A673 (cell line): ENCODE data around the gene FADS3. TPM values are rescaled to one million over a fixed set of nuclear protein-coding genes. Genes with fewer than 3 reads are reported as not detected.

ENCODE experiments used
- BruUV-seq: library from RNA; stranded (reverse); fragments of 400-500 nt; replicated peaks from 2 replicates; lab custom pipeline; 2021; lab: Mats Ljungman, UMichigan
- CTCF ChIA-PET: fragments of 300-600 bp; sonication (Branson Sonifier 250); formaldehyde crosslinking; loops from one replicate; lab custom pipeline; 2022; ENCODE audit warnings: antibody characterized with exemption; lab: Charles Lee
- POLR2A ChIA-PET: fragments of 300-600 bp; sonication (Branson Sonifier 250); formaldehyde crosslinking; loops from one replicate; lab custom pipeline; 2022; ENCODE audit warnings: antibody characterized with exemption; ENCODE audit not compliant: low non-redundant PET; lab: Charles Lee
- DNase-seq: peaks from one replicate; pipeline ENCODE4 v3.0.0-alpha.2; 2015; ENCODE audit warnings: low spot score
- H3K27ac ChIP-seq: fragments of 200-600 bp; sonication (generic); 2 replicates; pipeline ENCODE4 v1.5.1; 2016; ENCODE audit warnings: mixed run types, low read depth, mild to moderate bottlenecking, mixed read lengths, antibody characterized with exemption, low read length; ENCODE audit not compliant: poor library complexity, severe bottlenecking
- H3K27me3 ChIP-seq: fragments of 200-600 bp; sonication (generic); replicated peaks from 2 replicates; pipeline ENCODE4 v1.6.1; 2017; ENCODE audit warnings: mixed run types, low read depth, mild to moderate bottlenecking, mixed read lengths, antibody characterized with exemption, low read length; ENCODE audit not compliant: insufficient read depth, poor library complexity
- H3K36me3 ChIP-seq: fragments of 200-600 bp; sonication (generic); 2 replicates; pipeline ENCODE4 v1.6.1; 2016; ENCODE audit warnings: mixed run types, mild to moderate bottlenecking, mixed read lengths, antibody characterized with exemption, low read length; ENCODE audit not compliant: insufficient read depth, poor library complexity, severe bottlenecking
- H3K4me1 ChIP-seq: fragments of 200-600 bp; sonication (generic); 2 replicates; pipeline ENCODE4 v1.6.1; 2017; ENCODE audit warnings: mixed run types, mild to moderate bottlenecking, mixed read lengths, antibody characterized with exemption, low read length; ENCODE audit not compliant: insufficient read depth, poor library complexity, severe bottlenecking
- H3K4me3 ChIP-seq: fragments of 200-600 bp; sonication (generic); 2 replicates; pipeline ENCODE4 v1.5.1; 2016; ENCODE audit warnings: low read depth, mixed run types, mild to moderate bottlenecking, mixed read lengths, low read length; ENCODE audit not compliant: poor library complexity, severe bottlenecking
- H3K9me3 ChIP-seq: fragments of 200-600 bp; sonication (generic); 2 replicates; pipeline ENCODE4 v1.6.1; 2016; ENCODE audit warnings: mixed run types, low read depth, mild to moderate bottlenecking, mixed read lengths, antibody characterized with exemption, low read length; ENCODE audit not compliant: poor library complexity, severe bottlenecking
- EZH2 ChIP-seq: fragments of 200-600 bp; sonication (generic); IDR thresholded peaks from 2 replicates; pipeline ENCODE4 v1.6.1; 2017; ENCODE audit warnings: borderline replicate concordance, low read depth, mild to moderate bottlenecking, mixed read lengths, antibody characterized with exemption, low read length; ENCODE audit not compliant: poor library complexity, severe bottlenecking
- intact Hi-C: fragments of 100-400 bp; cut with micrococcal nuclease; formaldehyde crosslinking; loops from one replicate; pipeline ENCODE4 v1.10.0; 2022; ENCODE audit not compliant: unreplicated experiment
- total RNA-seq: library from RNA; stranded (reverse); gene quantifications from 2 replicates; pipeline ENCODE4 v1.2.3, GENCODE V29; 2021
- TF ChIP-seq, protein P1 (sequence below): fragments of 300-800, 200-600 bp; sonication (generic); conservative IDR thresholded peaks from 2 replicates; pipeline ENCODE4 v1.5.1; 2017; ENCODE audit warnings: low read depth, mild to moderate bottlenecking, antibody characterized with exemption, low read length, moderate library complexity, mixed read lengths

FADS3 gene
- total RNA-seq, 1 experiment from 2014 or later, result 23.3 TPM

DNA sequence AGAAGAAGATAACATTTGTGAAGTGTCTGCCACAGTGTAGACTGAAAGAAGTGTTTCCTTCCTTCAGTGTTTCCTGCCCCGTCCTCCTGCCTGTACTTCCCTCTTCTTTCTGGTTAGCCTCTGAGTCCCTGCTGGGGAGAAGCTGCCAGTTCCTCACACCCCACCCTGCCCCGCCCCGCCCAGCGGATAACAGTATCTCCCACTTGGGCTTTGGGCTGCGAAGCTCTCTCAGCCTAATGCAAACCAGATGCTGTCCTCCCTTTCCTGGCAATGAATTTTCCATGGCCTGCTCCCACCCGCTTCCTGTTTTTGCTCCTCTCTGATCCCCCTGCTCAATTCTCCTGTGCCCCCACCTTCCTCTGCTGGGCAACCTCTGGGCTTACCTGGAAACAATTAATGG lies 31.2 kb upstream of the FADS3 start:
- BruUV-seq, result no TSS peak
- peak; percentile 97 for DNase-seq

DNA sequence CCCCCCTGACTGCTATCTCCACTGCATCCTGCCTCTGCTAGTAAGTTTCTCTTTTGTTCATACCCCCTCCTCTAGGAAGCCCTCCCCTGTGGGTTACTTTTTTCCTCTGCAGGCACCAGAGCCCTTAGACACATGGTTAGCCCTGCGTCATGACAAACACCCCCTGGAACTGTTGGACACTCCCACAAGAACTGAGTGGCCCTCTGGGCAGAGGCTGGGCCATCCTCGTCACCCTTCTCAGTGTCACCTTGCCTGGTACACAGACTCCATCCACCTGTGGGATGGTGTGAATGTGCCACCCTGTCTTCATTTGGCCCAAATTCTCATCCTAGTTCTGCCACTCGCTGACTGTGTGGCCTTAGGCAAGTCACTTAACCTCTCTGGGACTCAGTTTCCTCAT lies 30.1 kb upstream of the FADS3 start:
- TF ChIP-seq EZH2, result no peak
- TF ChIP-seq, protein P1, sequence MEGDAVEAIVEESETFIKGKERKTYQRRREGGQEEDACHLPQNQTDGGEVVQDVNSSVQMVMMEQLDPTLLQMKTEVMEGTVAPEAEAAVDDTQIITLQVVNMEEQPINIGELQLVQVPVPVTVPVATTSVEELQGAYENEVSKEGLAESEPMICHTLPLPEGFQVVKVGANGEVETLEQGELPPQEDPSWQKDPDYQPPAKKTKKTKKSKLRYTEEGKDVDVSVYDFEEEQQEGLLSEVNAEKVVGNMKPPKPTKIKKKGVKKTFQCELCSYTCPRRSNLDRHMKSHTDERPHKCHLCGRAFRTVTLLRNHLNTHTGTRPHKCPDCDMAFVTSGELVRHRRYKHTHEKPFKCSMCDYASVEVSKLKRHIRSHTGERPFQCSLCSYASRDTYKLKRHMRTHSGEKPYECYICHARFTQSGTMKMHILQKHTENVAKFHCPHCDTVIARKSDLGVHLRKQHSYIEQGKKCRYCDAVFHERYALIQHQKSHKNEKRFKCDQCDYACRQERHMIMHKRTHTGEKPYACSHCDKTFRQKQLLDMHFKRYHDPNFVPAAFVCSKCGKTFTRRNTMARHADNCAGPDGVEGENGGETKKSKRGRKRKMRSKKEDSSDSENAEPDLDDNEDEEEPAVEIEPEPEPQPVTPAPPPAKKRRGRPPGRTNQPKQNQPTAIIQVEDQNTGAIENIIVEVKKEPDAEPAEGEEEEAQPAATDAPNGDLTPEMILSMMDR, result no peak
- peaks cover 43% of the 10 kb centered on the region for H3K4me1 ChIP-seq
- POLR2A ChIA-PET, result no interaction called here
- no peak overlapping the region for H3K4me3 ChIP-seq
- H3K36me3 ChIP-seq, result no peaks in the 10 kb centered on the region
- H3K27ac ChIP-seq, result peak overlapping the region; percentile 79
- no peaks in the 10 kb centered on the region for H3K9me3 ChIP-seq
- DNase-seq, result no peak
- no peaks in the 10 kb centered on the region for H3K27me3 ChIP-seq
- no TSS peak for BruUV-seq
- CTCF ChIA-PET, result no interaction called here
- intact Hi-C loops, result no loop called here

More for the DNA sequence above, 31.2 kb upstream of the FADS3 start:
- Histone ChIP-seq H3K27me3 (no peaks in the 10 kb centered on the region), H3K4me1 (peaks cover 43% of the 10 kb centered on the region), H3K27ac (peak overlapping the region; percentile 79), H3K36me3 (no peaks in the 10 kb centered on the region), H3K9me3 (no peaks in the 10 kb centered on the region), H3K4me3 (no peak overlapping the region)
- POLR2A ChIA-PET, result no interaction called here
- intact Hi-C loops, result no loop called here
- TF ChIP-seq EZH2, result no peak
- TF ChIP-seq, protein P1, result no peak
- CTCF ChIA-PET, result interaction anchor here (0.6 to 1.3 kb wide), 4 partner anchors 20 to 25 kb away, joined by 4 to 5 read pairs (median 4); no protein-coding TSS in a partner anchor

- BruUV-seq, result no TSS peak
- no peak for TF ChIP-seq EZH2
- TF ChIP-seq, protein P1, result no peak
- intact Hi-C loops, result no loop called here
- POLR2A ChIA-PET, result no interaction called here
- DNase-seq, result no peak
- Histone ChIP-seq H3K27me3 (no peaks in the 10 kb centered on the region), H3K36me3 (no peaks in the 10 kb centered on the region), H3K4me3 (no peak overlapping the region), H3K4me1 (peaks cover 38% of the 10 kb centered on the region), H3K27ac (no peak overlapping the region), H3K9me3 (no peaks in the 10 kb centered on the region)
- CTCF ChIA-PET, result no interaction called here
Observed at GRCh38 chr11:61919705-61920631, 28.6 kb upstream of the FADS3 start.
